GM21619 (cell line): Measurements from ENCODE around the gene LYPD4.
"Not testable (repeated sequence)": the region's sequence is repeated elsewhere in the genome, so short reads cannot be mapped to it uniquely, and the experiment has no call there.

Experiments
- ATAC-seq: cut with Tn5 transposase; IDR thresholded peaks from one replicate; pipeline ENCODE4 v1.9.1; 2021; ENCODE audit not compliant: unreplicated experiment

Gene LYPD4

GRCh38 chr19:41875973-41876372, 31.5 kb upstream of the LYPD4 start:
- not testable (repeated sequence) for ATAC-seq

- ATAC-seq = no peak
Measured at GRCh38 chr19:41872775-41873647, 28.5 kb upstream of the LYPD4 start.

- no peak for ATAC-seq
Measured at GRCh38 chr19:41872384-41872774, 27.9 kb upstream of the LYPD4 start.

DNA sequence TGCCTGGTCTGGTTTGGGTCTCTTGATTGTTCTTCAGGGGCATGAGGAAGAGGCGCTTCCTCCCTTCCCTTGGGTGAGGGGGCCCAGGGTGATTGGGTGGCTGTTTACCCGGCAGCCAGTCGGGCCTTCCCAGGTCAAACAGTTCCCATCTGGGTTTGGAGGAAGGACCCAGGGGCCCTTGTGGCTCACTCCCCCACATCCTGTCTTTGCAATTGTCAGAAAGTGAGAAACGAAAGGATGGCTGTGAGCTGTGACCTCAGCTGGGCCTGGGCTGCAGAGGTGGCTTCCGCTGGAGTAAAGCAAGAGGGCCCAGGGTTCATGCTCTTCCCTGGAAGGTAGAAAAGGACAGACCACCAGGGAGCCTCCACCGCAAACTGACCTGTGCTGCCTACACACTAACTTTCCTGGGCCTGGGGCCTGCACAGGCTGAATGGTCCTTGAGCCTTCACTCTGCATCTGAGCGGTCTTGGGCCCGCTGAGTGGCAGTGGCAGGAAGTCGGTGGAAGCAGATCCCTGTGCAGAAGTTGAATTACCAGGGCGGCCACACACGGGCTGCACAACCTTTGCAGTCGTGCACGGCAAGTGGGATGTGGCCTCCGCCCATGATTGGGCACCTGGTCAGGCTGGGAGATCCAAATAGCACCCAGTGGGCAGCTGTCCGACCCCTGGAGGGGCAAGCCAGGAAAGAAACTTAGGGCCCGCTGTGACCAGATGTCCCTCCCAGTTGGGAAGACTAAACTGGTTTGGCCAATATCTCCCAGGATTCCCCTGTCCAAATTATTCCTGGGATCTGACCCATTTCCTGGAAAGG, 27.3 kb upstream of the LYPD4 start:
- ATAC-seq = no peak

DNA sequence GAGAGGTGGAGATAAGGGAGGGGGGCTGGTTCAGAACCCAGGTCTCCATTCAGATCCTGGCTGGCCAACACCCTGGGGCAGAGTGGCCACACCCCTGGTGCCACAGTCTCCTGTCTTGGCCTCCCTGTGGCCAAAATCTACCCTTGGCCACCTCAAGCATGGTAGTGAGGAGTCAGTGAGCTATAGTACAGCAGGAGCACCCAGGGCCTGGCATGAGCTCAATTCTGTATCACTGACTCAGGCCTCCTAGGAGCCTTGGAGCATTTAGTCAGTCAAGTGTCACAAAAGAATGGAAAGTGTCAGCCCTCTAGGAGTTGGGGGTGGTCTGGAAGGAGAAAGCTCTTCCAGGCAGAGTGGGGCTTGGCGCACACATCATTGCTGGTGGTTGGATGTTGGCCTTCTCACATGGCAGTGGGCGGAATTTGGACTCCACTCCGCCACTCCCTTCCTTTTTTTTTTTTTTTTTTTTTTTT, 26.0 kb upstream of the LYPD4 start:
- ATAC-seq = no peak

GRCh38 chr19:41869374-41869955, 25.0 kb upstream of the LYPD4 start:
- ATAC-seq = no peak

GRCh38 chr19:41868989-41869300, 24.5 kb upstream of the LYPD4 start:
- no peak for ATAC-seq

- ATAC-seq = no peak
Measured at GRCh38 chr19:41868120-41868988, 23.9 kb upstream of the LYPD4 start.

DNA sequence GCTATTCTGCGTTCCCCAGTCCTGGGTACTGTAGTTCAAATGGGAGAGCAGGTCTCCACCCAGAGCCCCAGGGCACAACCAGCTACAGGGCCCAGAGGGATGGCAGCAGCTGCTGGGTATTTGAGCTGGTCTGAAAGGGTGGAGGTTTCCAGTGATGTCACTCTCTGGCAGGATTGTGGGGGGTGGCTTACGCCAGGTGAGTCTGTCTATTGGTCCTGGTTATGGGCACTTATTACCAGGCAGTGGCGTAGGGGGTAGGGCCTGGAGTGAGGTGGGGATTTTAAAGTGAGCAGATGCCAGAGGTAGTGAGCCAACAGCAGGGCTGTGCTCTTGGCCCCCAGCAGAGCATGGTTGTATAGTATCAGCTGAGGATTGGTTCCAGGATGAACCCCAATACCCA, 21.8 kb upstream of the LYPD4 start:
- ATAC-seq = no peak

- ATAC-seq = no peak
Measured at GRCh38 chr19:41864374-41864773, 19.9 kb upstream of the LYPD4 start.

DNA sequence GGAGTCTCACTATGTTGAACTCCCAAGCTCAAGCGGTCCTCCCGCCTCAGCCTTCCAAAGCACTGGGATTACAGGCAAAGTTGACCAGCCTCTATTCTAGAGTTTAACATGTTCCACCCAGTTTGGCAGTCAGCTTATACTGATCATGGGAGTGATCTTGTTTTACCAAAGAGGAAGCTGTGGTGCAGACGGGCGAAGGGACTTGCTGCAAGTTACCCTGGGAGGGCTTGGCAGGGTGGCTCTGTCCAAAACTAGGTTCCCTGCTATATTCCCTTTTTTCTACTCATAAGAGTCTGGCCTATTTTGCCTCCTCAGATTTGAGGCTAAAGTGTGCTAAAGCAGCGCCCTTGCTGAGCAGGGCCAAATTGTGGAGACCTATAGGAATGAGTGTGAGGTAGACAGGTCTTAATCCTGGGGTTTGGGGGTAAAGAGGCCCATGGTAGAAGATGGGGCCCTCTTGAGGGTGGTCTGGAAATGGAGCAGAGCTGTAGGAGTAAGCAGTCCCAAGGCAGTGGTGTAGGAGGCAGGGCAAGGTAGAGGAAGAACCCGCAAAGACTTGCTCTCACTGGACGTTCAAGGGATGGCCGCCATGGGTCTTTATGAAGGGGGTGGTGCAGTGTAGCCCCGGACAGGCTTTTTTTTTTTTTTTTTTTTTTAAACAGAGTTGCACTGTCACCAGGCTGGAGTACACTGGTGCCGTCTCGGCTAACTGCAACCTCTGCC, 18.9 kb upstream of the LYPD4 start:
- no peak for ATAC-seq

- ATAC-seq = no peak
Measured at GRCh38 chr19:41862445-41862986, 18.0 kb upstream of the LYPD4 start.

- no peak for ATAC-seq
Measured at GRCh38 chr19:41861846-41862245, 17.4 kb upstream of the LYPD4 start.

DNA sequence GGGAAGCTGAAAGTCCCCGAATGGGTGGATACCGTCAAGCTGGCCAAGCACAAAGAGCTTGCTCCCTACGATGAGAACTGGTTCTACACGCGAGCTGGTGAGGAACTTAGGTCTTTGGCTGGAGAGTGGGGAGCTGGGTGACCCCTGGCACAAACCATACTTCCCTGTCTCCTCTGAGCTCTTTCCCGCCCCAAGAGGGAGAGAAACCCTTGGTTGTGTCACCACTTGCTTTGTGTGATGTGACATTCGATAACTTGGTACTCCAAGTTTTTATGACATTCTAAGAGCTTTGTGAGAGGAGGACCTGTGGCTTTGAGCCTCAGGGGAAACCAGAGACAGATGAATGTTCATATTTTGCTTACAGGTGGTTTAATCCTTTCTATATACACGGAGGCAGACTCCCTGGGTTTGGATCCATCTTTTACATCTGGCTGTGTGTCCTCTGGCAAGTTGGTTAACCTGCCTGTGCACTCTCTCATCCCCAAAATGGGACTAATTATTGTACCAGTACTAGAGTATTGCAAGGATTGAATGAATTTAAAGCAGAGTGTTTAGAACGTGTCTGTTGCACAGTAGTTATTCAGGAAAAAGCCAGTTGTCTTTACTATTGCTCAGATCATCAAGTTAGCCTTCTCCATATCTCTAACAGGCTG, 16.8 kb upstream of the LYPD4 start:
- no peak for ATAC-seq

DNA sequence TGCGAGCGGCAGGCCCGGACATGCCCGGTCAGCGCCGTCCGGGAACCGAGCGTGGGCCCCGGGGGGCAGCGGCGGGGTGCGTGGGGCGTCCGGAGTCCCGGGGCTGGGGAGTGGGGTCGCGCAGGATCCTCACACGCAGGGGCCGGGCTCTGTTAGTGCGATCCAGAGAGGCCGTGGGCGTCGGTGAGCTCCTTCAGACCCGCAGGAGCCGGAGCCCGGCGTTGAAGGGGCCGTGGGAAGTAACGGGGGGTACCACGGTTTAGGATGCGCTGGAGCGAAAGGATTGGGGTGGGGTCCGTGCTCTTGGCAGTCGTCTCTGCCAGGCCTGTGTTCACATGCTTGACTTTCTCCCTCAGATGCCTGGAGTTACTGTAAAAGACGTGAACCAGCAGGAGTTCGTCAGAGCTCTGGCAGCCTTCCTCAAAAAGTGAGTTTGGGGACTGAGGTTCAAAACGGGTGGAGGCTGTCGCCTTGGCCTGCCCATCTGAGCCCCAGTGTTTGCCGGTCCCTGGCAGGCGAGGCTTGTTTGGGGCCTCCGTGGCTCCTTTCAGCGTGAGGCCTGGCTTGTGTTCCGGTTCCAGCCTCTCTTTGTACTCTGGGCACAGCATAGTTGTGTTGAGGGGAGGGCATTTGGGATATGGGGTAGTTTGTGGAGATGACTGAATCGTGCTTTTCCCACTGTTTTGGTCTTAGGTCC, 16.1 kb upstream of the LYPD4 start:
- ATAC-seq = peak; percentile 1

GRCh38 chr19:41859618-41860418, 15.3 kb upstream of the LYPD4 start, which contains the start of gene RPS19:
TSS of gene RPS19 (plus strand) at chr19:41860255. CDS start at chr19:41860775, 520 bp downstream.
- ATAC-seq = peak; percentile 74

GRCh38 chr19:41859213-41859617, 14.7 kb upstream of the LYPD4 start:
- no peak for ATAC-seq

GRCh38 chr19:41853768-41854167, 9.3 kb upstream of the LYPD4 start:
- no peak for ATAC-seq
